Cardiac muscle cell (in vitro differentiated cells and primary cell): Measurements from ENCODE around the gene CEMIP. TPM values are rescaled to one million over a fixed set of nuclear protein-coding genes. Genes with fewer than 3 reads are reported as not detected.

Source experiments
- DNase-seq, 2 donors: peaks; one replicate each; pipeline versions ENCODE4 v3.0.0 to v3.0.0-alpha.2; 2010 to 2017; ENCODE audit warnings: low read depth in 1 of 2, low spot score in 1 of 2
- H3K27ac ChIP-seq: fragments of 200-600 bp; sonication (generic); 2 replicates; pipeline ENCODE4 v1.5.1; 2016
- H3K27me3 ChIP-seq: fragments of 200-600 bp; sonication (generic); 2 replicates; pipeline ENCODE4 v1.6.0; 2016; ENCODE audit warnings: control low read depth
- H3K36me3 ChIP-seq: fragments of 200-600 bp; sonication (generic); 2 replicates; pipeline ENCODE4 v1.5.1; 2016; ENCODE audit warnings: control low read depth
- H3K4me1 ChIP-seq: fragments of 200-600 bp; sonication (generic); 2 replicates; pipeline ENCODE4 v1.8.1; 2017; ENCODE audit warnings: low read depth, mild to moderate bottlenecking, mixed run types
- H3K4me3 ChIP-seq: fragments of 200-600 bp; sonication (generic); 2 replicates; pipeline ENCODE4 v1.5.1; 2016; ENCODE audit warnings: mild to moderate bottlenecking
- H3K9me3 ChIP-seq: fragments of 200-600 bp; sonication (generic); 2 replicates; pipeline ENCODE4 v1.5.1; 2017; ENCODE audit warnings: low read depth, mild to moderate bottlenecking, control low read depth
- polyA plus RNA-seq: library from polyadenylated mRNA; unstranded; fragments of >200 nt; fragmentation: Nextera tagmentation; extraction: Ambion mirVana; gene quantifications from 2 replicates; pipeline ENCODE4 v1.2.1, GENCODE V29; 2016
- total RNA-seq: library from RNA; depleted of rRNA; stranded (reverse); fragments of >200 nt; gene quantifications from 2 replicates; pipeline ENCODE4 v1.2.3, GENCODE V29; 2016
- TF ChIP-seq, protein P1 (sequence below): IDR thresholded peaks from 2 replicates; pipeline ENCODE4 v1.5.1; 2012; ENCODE audit warnings: low read depth, mild to moderate bottlenecking, low read length

Gene CEMIP
- total and polyA plus RNA-seq, 2 experiments from 2014 or later: 0.12 to 1.9 TPM

DNA sequence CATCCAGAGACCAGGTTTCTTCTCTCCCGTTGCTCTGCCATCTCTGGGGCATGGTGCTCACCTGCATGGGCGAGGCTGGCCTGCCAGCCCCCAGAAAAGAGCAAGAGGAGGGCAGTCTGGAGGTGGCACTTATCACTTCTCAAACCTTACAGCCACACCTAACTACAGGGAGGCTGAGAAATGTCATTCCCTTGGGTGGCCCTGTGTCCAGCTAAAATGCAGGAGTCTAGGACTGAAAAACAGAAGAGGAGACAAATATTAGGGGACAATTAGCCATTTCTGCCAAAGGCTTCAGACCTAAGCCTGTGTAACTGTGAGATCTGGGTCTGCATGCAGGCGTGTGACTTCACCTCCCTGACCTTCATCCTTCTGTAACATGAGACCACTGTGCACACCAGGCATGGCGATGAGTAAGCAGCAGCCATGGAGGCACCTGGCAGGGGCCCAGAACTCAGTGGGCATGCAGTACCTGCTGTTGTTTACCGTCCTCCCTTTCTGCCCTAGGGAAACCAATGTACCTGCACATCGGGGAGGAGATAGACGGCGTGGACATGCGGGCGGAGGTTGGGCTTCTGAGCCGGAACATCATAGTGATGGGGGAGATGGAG, 127.1 kb downstream of the CEMIP start:
- no peaks in the 10 kb centered on the region for H3K27me3 ChIP-seq
- H3K9me3 ChIP-seq: no peaks in the 10 kb centered on the region
- TF ChIP-seq, protein P1, sequence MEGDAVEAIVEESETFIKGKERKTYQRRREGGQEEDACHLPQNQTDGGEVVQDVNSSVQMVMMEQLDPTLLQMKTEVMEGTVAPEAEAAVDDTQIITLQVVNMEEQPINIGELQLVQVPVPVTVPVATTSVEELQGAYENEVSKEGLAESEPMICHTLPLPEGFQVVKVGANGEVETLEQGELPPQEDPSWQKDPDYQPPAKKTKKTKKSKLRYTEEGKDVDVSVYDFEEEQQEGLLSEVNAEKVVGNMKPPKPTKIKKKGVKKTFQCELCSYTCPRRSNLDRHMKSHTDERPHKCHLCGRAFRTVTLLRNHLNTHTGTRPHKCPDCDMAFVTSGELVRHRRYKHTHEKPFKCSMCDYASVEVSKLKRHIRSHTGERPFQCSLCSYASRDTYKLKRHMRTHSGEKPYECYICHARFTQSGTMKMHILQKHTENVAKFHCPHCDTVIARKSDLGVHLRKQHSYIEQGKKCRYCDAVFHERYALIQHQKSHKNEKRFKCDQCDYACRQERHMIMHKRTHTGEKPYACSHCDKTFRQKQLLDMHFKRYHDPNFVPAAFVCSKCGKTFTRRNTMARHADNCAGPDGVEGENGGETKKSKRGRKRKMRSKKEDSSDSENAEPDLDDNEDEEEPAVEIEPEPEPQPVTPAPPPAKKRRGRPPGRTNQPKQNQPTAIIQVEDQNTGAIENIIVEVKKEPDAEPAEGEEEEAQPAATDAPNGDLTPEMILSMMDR: no peak
- H3K4me3 ChIP-seq: no peak overlapping the region
- no peaks in the 10 kb centered on the region for H3K36me3 ChIP-seq
- DNase-seq: peak in 1 of 2 donors; percentile 43
- H3K4me1 ChIP-seq: peaks cover 6% of the 10 kb centered on the region
- H3K27ac ChIP-seq: no peak overlapping the region

DNA sequence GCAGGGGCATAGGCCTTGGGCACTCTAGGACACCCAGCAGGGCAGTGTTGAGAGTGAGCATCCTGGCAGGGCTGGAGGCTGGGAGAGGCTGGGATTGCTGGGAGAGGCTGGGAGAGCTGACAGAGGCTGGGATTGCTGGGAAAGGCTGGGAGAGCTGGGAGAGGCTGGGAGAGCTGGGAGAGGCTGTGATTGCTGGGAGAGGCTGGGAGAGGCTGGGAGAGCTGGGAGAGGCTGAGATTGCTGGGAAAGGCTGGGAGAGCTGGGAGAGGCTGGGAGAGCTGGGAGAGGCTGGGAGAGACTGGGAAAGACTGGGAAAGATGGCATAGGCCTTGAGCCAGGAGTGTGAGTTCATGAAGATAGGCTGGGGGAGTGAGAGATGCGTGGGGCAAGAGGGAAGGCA, 132.7 kb downstream of the CEMIP start:
- Histone ChIP-seq H3K4me1 (no peaks in the 10 kb centered on the region), H3K9me3 (no peaks in the 10 kb centered on the region)

DNA sequence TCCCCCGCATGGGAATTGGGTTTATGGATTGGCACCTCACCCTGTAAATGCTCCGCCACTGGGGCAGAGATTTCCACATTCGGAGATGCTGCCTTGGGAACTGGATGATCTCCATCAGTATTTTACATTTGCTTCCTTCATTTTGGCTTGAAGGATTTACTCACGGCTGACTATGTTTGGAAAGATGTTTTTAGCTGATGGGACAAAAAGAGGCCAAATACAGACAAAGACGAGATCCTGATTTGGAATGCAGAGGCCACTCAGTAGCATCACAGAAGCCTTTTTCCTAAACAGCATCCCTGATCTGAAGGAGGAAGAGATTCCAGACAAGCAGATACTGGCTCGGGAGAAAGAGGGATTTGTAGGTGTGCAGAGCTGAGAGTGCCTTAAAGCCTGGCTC, 133.5 kb downstream of the CEMIP start:
- TF ChIP-seq, protein P1: no peak
- H3K27ac ChIP-seq: no peak overlapping the region
- H3K9me3 ChIP-seq: no peaks in the 10 kb centered on the region
- no peaks in the 10 kb centered on the region for H3K27me3 ChIP-seq
- no peak for DNase-seq
- no peaks in the 10 kb centered on the region for H3K4me1 ChIP-seq
- H3K36me3 ChIP-seq: no peaks in the 10 kb centered on the region
- no peak overlapping the region for H3K4me3 ChIP-seq

More for the DNA sequence above, 132.7 kb downstream of the CEMIP start:
- H3K27me3 ChIP-seq: no peaks in the 10 kb centered on the region
- TF ChIP-seq, protein P1: no peak
- no peak for DNase-seq
- no peak overlapping the region for H3K27ac ChIP-seq
- no peaks in the 10 kb centered on the region for H3K36me3 ChIP-seq
- H3K4me3 ChIP-seq: no peak overlapping the region

DNA sequence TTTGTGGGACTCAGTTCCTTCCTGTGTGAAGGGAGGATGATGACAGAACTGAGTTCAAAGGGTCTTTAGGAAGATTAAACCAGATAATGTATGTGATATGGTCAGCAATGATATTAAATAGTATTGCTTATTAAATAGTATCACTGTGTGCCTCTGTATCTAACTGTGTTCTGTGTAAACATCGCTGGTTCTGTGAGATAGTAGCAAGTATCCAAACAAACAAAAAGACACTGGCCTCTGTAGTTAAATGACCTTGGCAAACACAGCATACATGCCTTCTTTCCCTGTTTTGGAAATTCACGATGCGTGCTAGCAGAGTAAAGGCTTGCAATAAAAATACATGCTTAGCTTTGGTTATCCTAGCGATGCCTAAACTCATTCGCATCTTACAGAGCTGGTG, 134.4 kb downstream of the CEMIP start:
- TF ChIP-seq, protein P1: no peak
- no peak for DNase-seq
- Histone ChIP-seq H3K27me3 (no peaks in the 10 kb centered on the region), H3K36me3 (no peaks in the 10 kb centered on the region), H3K27ac (no peak overlapping the region), H3K9me3 (no peaks in the 10 kb centered on the region), H3K4me1 (no peaks in the 10 kb centered on the region), H3K4me3 (no peak overlapping the region)

DNA sequence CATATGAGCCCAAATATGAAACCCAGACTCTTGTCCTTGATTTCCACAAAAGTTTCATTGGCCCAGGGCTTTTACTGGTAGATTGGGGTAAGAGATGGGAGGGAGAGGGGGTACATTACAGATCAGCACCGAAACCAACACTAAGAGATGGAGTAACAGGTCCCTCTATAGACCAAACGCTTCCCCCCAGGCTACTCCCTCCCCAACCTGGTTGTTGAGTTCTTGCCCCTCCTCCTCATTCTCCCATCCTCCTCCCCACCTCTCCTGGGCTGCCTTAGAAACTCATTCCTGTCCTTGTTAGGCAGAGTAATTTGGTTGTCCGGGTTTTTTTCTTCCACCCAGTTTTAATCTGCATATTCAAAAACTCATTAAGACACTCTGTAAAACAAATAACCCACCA, 136.3 kb downstream of the CEMIP start:
- H3K27me3 ChIP-seq: no peaks in the 10 kb centered on the region
- TF ChIP-seq, protein P1: no peak
- H3K4me3 ChIP-seq: no peak overlapping the region
- H3K9me3 ChIP-seq: no peaks in the 10 kb centered on the region
- no peak overlapping the region for H3K27ac ChIP-seq
- H3K36me3 ChIP-seq: no peaks in the 10 kb centered on the region
- H3K4me1 ChIP-seq: no peaks in the 10 kb centered on the region
- DNase-seq: no peak
